AG10803 (cell line): Measurements from ENCODE around the gene GADD45GIP1.

Experiments used
- DNase-seq: peaks from one replicate; pipeline ENCODE4 v3.0.0; 2010; ENCODE audit warnings: low read depth
- H3K4me3 ChIP-seq: 2 replicates; pipeline ENCODE4 v1.5.1; 2011; ENCODE audit warnings: mild to moderate bottlenecking, low read length, control low read depth
- TF ChIP-seq, protein P1 (sequence below): conservative IDR thresholded peaks from 2 replicates; pipeline ENCODE4 v1.5.1; 2011; ENCODE audit warnings: mild to moderate bottlenecking, low read length, control low read depth, inconsistent platforms

GADD45GIP1 gene

DNA sequence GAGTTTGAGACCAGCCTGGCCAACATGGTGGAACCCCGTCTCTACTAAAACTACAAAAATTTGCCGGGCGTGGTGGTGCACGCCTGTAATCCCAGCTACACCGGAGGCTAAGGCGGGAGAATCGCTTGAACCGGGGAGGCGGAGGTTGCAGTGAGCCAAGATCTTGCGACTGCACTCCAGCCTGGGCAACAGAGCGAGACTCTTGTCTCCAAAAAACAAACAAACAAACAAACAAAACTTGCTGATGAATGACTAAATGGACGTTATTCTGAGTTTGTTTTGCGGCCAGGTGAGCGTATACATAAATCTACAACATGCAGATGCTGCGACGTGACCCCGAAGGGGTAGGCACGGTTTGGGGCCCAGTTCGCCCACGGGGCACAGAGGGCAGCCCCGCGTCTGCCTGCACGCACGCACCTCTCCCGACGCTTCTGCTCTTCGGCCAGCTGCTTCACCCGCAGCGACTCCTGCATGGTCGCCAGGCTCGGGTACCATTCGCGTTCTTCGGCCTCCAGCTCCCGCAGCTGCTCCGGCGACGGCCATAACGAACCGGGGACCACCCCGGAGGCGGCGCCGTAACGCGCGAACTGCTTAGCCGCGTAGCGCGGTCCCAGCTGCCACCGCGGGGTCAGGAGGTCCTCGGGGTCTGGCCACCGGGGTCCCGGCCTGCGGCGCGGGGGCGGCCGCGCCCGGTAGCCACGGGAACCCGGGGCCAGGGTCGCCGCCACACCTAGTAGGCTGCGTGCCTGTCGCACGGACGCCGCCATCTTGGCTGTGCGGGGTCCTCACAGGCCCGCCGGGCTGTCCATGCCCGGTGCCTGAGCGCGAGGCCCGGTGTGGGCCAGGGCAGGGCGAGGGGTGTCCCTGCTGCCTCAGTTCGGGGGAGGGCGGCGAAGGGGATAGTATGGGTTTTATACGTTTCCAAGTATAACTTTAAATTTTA, at the start of gene GADD45GIP1:
TSS of gene GADD45GIP1 (minus strand) at position 778 of the 943 bp plus-strand sequence. CDS start at position 767, 11 bp downstream.
- peak; percentile 74 for DNase-seq
- TF ChIP-seq, protein P1, sequence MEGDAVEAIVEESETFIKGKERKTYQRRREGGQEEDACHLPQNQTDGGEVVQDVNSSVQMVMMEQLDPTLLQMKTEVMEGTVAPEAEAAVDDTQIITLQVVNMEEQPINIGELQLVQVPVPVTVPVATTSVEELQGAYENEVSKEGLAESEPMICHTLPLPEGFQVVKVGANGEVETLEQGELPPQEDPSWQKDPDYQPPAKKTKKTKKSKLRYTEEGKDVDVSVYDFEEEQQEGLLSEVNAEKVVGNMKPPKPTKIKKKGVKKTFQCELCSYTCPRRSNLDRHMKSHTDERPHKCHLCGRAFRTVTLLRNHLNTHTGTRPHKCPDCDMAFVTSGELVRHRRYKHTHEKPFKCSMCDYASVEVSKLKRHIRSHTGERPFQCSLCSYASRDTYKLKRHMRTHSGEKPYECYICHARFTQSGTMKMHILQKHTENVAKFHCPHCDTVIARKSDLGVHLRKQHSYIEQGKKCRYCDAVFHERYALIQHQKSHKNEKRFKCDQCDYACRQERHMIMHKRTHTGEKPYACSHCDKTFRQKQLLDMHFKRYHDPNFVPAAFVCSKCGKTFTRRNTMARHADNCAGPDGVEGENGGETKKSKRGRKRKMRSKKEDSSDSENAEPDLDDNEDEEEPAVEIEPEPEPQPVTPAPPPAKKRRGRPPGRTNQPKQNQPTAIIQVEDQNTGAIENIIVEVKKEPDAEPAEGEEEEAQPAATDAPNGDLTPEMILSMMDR, result no peak
- H3K4me3 ChIP-seq, result peak within 1 kb of the TSS; percentile 95

DNA sequence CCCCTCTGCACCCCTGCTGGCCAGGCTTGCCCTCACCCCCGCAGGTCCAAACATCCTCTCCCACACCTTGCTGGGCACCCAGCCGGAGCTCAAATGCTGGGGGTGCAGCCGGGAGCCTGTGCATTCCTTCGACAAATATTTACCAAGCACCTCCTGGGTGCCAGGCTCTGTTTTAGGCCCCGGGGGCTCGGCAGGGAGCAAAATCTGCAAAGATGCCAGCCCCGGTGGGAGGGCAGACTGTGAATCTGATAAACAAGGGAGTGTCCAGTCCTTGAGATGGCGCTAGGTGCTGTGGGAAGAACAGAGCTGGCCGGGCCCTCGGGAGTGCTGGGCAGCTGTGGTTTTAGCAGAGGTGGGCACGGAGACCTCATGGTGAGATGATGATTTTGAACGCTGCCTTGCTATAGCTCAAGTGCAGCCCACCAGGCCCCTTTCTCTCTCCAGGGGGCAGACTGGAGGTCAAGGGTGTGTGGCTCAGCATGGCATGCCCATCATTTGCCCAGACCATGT, 48.9 kb upstream of the GADD45GIP1 start:
- no peak for DNase-seq
- no peak overlapping the region for H3K4me3 ChIP-seq
- TF ChIP-seq, protein P1, result no peak

DNA sequence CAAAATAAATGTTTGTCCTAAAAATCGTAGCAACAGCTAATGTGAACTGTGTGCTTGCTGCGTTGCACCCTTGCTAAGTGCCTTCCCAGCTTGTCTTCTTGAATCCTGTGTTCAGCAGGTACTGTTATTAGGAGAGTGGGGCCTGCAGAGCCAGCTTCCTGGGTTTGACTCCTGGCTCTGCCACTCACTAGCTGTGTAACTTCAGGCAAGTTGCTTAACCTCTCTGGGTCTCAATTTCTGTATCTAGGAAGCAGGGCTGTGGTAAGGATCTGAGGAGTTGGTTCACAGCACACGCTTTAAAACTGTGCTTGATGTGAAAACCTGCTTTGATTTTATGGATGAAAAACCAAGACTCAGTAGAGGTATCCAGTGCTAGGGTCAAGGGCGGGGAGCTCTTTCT, 48.2 kb upstream of the GADD45GIP1 start:
- TF ChIP-seq, protein P1, result no peak
- no peak overlapping the region for H3K4me3 ChIP-seq
- no peak for DNase-seq

DNA sequence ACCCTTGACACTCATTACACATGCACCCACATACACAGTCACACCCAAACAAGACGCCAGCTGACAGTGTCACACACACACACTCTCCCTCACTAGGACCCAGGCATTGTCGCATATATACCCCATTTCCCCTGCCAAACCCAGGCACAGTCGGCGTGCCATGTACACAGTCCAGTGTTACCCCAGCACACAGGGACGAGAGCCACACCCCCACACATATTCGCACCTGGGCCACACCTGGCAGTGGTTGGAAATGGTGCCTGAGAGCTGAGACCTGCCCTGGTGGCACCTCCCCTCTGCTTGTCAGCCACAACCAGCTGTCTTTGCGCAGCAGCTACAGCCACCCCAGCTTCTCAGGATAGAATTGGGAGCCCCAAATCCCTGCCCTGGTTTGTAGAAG, 47.2 kb upstream of the GADD45GIP1 start:
- TF ChIP-seq, protein P1, result no peak
- H3K4me3 ChIP-seq, result no peak overlapping the region
- no peak for DNase-seq

DNA sequence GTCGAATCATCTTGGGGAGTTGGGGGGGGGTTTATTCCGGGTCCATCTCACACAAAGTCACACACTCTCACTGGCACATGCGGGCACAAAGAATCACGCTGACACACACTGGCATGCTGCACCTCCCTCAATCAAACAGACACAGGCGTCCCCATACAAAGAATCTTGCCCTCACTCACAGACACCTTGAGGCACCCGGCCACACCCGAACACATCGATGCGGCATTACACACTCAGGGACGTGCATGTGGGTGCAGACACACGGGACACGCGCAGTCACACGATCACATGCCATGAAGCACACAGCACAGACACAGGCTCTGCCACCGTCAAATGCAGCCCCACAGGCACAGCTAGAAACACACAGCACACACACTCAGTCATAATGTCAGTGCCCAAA, 46.1 kb upstream of the GADD45GIP1 start:
- H3K4me3 ChIP-seq, result peak overlapping the region; percentile 45; the same call in 1 of the 2 replicates
- DNase-seq, result no peak
- TF ChIP-seq, protein P1, result no peak

DNA sequence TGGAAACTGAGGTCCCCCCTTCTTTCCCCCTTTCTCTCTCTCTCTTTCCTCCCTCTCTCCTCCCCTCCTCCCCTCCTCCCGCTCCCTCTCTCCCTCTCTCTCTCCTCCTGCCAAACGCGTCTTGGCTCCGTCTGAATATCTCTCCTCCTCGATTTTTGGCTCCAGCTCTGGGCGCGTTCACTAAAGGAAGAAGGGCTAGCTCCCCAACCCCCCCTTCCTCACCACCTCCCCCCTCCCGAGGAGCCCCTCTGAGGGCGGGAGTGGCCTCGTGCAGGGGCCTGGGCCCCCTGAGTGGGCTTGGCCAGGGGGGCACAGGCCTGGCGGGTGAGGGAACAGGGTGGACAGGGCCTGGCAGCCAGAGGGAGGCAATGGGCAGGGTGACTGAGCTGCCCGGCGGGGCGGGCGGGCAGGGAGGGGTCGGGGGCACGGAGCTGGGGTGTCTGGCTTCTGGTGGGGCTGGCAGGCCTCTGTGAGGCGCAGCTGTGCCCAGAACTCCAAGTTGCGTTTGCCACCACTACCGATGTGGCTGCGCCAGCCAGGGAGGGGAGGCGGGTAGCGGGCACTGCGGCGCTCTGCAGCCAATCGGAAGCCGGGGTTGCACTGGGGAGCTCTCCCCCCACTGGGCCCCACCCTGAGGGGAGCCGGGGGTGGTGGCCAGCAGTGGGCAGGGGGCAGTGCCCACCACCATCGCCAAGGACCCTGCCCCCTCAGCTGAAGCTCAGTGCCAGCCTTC, 45.3 kb upstream of the GADD45GIP1 start:
- peak; percentile 76 for DNase-seq
- peak overlapping the region; percentile 45 for H3K4me3 ChIP-seq
- TF ChIP-seq, protein P1, result no peak
